ENCODE measurements around the gene ENOX1.
"Not testable (repeated sequence)": the region's sequence is repeated elsewhere in the genome, so short reads cannot be mapped to it uniquely, and the experiment has no call there.

DNA sequence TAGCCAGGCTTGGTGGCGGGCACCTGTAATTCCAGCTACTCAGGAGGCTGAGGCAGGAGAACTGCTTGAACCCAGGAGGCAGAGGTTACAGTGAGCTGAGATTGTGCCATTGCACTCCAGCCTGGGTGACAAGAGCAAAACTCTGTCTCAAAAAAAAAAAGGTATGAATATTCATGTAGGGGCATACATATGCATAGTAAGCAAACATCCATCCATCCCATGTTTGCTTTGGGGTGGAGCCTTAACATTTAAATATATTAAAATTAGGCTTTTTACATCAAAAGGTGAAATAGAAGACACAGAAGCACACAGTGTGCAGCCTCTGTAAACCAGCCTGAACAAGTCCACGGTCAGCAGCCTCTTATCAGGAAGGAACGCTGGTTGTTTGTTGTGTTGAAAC lies 618.3 kb downstream of the ENOX1 start:
- TF ChIP-seq EZH2 (IDR thresholded peaks at IDR 0.05), result not testable (repeated sequence)
- TF ChIP-seq, protein P1, sequence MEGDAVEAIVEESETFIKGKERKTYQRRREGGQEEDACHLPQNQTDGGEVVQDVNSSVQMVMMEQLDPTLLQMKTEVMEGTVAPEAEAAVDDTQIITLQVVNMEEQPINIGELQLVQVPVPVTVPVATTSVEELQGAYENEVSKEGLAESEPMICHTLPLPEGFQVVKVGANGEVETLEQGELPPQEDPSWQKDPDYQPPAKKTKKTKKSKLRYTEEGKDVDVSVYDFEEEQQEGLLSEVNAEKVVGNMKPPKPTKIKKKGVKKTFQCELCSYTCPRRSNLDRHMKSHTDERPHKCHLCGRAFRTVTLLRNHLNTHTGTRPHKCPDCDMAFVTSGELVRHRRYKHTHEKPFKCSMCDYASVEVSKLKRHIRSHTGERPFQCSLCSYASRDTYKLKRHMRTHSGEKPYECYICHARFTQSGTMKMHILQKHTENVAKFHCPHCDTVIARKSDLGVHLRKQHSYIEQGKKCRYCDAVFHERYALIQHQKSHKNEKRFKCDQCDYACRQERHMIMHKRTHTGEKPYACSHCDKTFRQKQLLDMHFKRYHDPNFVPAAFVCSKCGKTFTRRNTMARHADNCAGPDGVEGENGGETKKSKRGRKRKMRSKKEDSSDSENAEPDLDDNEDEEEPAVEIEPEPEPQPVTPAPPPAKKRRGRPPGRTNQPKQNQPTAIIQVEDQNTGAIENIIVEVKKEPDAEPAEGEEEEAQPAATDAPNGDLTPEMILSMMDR (IDR thresholded peaks at IDR 0.05), result not testable (repeated sequence)
